Neural cell (in vitro differentiated cells): ENCODE measurements around the gene CMTM3. TPM values are rescaled to one million over a fixed set of nuclear protein-coding genes. Genes with fewer than 3 reads are reported as not detected.

ENCODE experiments used
- H2AFZ ChIP-seq: fragments of 200-600, 300-800 bp; sonication (generic), shearing (Covaris generic); 2 replicates; pipeline ENCODE4 v1.6.0; 2014; ENCODE audit warnings: low read depth, mild to moderate bottlenecking, antibody characterized with exemption, low read length, moderate library complexity
- H3F3A ChIP-seq: fragments of 200-600 bp; shearing (Covaris generic); 2 replicates; pipeline ENCODE4 v1.6.1; 2016; ENCODE audit warnings: mild to moderate bottlenecking, moderate library complexity, mixed read lengths, antibody characterized with exemption, low read length; ENCODE audit not compliant: insufficient read depth, poor library complexity, severe bottlenecking
- H3K27ac ChIP-seq: fragments of 200-600, 300-800 bp; sonication (generic), shearing (Covaris generic); 2 replicates; pipeline ENCODE4 v1.5.1; 2014; ENCODE audit warnings: mild to moderate bottlenecking, low read length, moderate library complexity
- H3K27me3 ChIP-seq: fragments of 300-800, 200-600 bp; sonication (generic), shearing (Covaris generic); 2 replicates; pipeline ENCODE4 v1.6.0; 2014; ENCODE audit warnings: mild to moderate bottlenecking, low read depth, low read length, moderate library complexity; ENCODE audit not compliant: insufficient read depth
- H3K36me3 ChIP-seq: fragments of 300-800, 200-600 bp; sonication (generic), shearing (Covaris generic); 2 replicates; pipeline ENCODE4 v1.5.1; 2014; ENCODE audit warnings: mild to moderate bottlenecking, antibody characterized with exemption, low read length, moderate library complexity; ENCODE audit not compliant: insufficient read depth
- H3K4me2 ChIP-seq: fragments of 300-800, 200-600 bp; sonication (generic), shearing (Covaris generic); 2 replicates; pipeline ENCODE4 v1.6.0; 2014; ENCODE audit warnings: mild to moderate bottlenecking, low read length
- H3K4me3 ChIP-seq: fragments of 300-800, 200-600 bp; sonication (generic), shearing (Covaris generic); 2 replicates; pipeline ENCODE4 v1.5.1; 2014; ENCODE audit warnings: mild to moderate bottlenecking, low read length, moderate library complexity
- H3K79me2 ChIP-seq: fragments of 200-600 bp; shearing (Covaris generic); replicated peaks from 2 replicates; pipeline ENCODE4 v1.6.0; 2014; ENCODE audit warnings: mild to moderate bottlenecking, low read length, moderate library complexity; ENCODE audit not compliant: insufficient read depth
- H3K9ac ChIP-seq: fragments of 300-800, 200-600 bp; sonication (generic), shearing (Covaris generic); 2 replicates; pipeline ENCODE4 v1.6.1; 2016; ENCODE audit warnings: mild to moderate bottlenecking, low read length, mixed read lengths
- H3K9me2 ChIP-seq: fragments of 200-600 bp; shearing (Covaris generic); 2 replicates; pipeline ENCODE4 v1.6.1; 2016; ENCODE audit warnings: mild to moderate bottlenecking, low read length, mixed read lengths; ENCODE audit not compliant: insufficient read depth
- H3K9me3 ChIP-seq: fragments of 200-600, 300-800 bp; sonication (generic), shearing (Covaris generic); 2 replicates; pipeline ENCODE4 v1.6.1; 2016; ENCODE audit warnings: mild to moderate bottlenecking, mixed run types, low read length, moderate library complexity, mixed read lengths
- H4K20me1 ChIP-seq: fragments of 200-600 bp; shearing (Covaris generic); 2 replicates; pipeline ENCODE4 v1.6.1; 2016; ENCODE audit warnings: mild to moderate bottlenecking, mixed run types; ENCODE audit not compliant: insufficient read depth
- CTCF ChIP-seq: fragments of 450-650 bp; IDR thresholded peaks from 2 replicates; pipeline ENCODE4 v1.5.1; 2014; ENCODE audit warnings: antibody characterized with exemption, mild to moderate bottlenecking, moderate library complexity; ENCODE audit not compliant: poor library complexity, severe bottlenecking
- EP300 ChIP-seq: fragments of 450-650 bp; conservative IDR thresholded peaks from 2 replicates; pipeline ENCODE4 v1.6.1; 2014; ENCODE audit warnings: antibody characterized with exemption, mild to moderate bottlenecking, moderate library complexity; ENCODE audit not compliant: poor library complexity, severe bottlenecking
- EZH2 ChIP-seq: fragments of 200-600, 300-800 bp; shearing (Covaris generic), sonication (generic); IDR thresholded peaks from 2 replicates; pipeline ENCODE4 v1.6.1; 2014; ENCODE audit warnings: antibody characterized with exemption, low read length, borderline replicate concordance, mild to moderate bottlenecking; ENCODE audit not compliant: insufficient read depth, poor library complexity, severe bottlenecking
- MXI1 ChIP-seq: fragments of 450-650 bp; conservative IDR thresholded peaks from 2 replicates; pipeline ENCODE4 v1.6.1; 2014; ENCODE audit warnings: antibody characterized with exemption, mild to moderate bottlenecking; ENCODE audit not compliant: poor library complexity, severe bottlenecking
- POLR2AphosphoS5 ChIP-seq: IDR thresholded peaks from 2 replicates; pipeline ENCODE4 v1.6.1; 2012
- RAD21 ChIP-seq: fragments of 450-650 bp; conservative IDR thresholded peaks from 2 replicates; pipeline ENCODE4 v1.6.1; 2014; ENCODE audit warnings: antibody characterized with exemption, mild to moderate bottlenecking, moderate library complexity
- SMC3 ChIP-seq: fragments of 450-650 bp; conservative IDR thresholded peaks from 2 replicates; pipeline ENCODE4 v1.6.1; 2014; ENCODE audit warnings: antibody characterized with exemption, mild to moderate bottlenecking, moderate library complexity; ENCODE audit not compliant: poor library complexity
- TAF1 ChIP-seq: IDR thresholded peaks from 2 replicates; pipeline ENCODE4 v1.6.1; 2012; ENCODE audit warnings: low read depth
- polyA plus RNA-seq: library from polyadenylated mRNA; depleted of rRNA; stranded (reverse); fragments of >200 nt; gene quantifications from 2 replicates; pipeline ENCODE4 v1.2.3, GENCODE V29; 2014
- TF ChIP-seq, protein P1 (sequence below): IDR thresholded peaks from 2 replicates; pipeline ENCODE4 v1.6.1; 2012; ENCODE audit warnings: borderline replicate concordance

CMTM3 gene
- polyA plus RNA-seq, 1 donor from 2014 or later, result 7.7 TPM

DNA sequence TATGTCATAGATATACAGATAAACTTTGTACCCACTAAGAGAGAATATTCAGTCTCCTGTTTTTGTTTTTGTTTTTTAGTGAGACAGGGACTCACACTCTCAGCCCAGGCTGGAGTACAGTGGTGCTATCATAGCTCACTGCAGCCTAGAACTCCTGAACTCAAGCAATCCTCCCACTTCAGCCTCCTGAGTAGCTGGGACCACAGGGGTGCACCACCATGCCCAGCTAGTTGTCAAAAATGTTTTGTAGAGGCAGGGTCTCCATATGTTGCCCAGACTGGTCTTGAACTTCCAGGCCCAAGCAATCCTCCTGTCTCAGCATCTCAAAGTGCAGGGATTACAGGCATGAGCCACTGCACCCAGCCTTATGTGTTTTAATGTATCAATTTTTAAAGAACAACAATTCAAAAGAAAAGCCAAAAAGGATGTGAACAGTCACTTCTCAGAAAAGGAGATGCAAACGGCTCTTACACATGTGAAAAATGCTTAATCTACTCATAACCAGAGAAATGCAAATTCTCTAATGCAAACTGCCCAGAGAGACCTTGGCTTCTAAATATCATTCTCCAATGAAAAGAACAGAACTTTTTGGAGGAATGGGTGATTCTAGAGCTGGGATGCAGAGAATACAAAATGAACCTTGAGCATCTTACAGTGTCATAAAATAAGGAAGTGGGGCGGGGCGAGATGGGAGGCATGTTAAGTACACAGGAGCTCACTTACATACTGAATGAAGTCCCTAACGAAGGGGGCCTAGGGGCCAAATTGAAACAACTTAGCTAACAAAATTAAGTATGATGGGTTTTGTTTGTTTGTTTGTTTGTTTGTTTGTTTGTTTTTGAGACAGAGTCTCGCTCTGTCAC is 7.3 kb upstream of the CMTM3 start:
- Histone ChIP-seq H4K20me1 (no peaks in the 10 kb centered on the region), H3K9ac (no peak overlapping the region)

DNA sequence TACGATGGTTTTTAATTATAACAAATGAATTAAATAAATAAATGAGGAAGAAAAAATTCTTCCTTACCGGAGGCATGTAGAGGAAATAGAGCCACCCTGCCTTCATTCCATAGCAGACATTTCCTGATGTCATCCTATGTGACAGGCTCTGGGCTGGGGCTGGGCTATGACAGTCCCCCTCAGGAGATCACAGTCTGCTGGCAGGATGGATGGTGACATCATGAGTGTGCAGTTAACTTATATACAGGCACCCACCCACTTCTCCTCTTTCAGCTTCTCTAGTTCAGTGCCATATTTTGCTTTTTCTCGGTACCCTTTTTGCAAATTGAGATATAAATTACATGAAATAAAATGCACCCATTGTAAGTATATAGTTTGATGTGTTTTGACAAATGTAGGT is 6.4 kb upstream of the CMTM3 start:
- Histone ChIP-seq H3K9me3 (no peaks in the 10 kb centered on the region), H3K9ac (no peak overlapping the region), H3K9me2 (no peaks in the 10 kb centered on the region), H3K4me2 (no peak overlapping the region), H2AFZ (no peak overlapping the region), H3F3A (no peaks in the 10 kb centered on the region), H3K27me3 (no peaks in the 10 kb centered on the region), H4K20me1 (no peaks in the 10 kb centered on the region), H3K79me2 (no peaks in the 10 kb centered on the region), H3K27ac (no peak overlapping the region), H3K4me3 (no peak overlapping the region), H3K36me3 (no peaks in the 10 kb centered on the region)
- TF ChIP-seq EZH2 (no peak), CTCF (no peak), RAD21 (no peak), POLR2AphosphoS5 (no peak), TAF1 (no peak), EP300 (no peak), SMC3 (no peak), MXI1 (no peak)
- TF ChIP-seq, protein P1, sequence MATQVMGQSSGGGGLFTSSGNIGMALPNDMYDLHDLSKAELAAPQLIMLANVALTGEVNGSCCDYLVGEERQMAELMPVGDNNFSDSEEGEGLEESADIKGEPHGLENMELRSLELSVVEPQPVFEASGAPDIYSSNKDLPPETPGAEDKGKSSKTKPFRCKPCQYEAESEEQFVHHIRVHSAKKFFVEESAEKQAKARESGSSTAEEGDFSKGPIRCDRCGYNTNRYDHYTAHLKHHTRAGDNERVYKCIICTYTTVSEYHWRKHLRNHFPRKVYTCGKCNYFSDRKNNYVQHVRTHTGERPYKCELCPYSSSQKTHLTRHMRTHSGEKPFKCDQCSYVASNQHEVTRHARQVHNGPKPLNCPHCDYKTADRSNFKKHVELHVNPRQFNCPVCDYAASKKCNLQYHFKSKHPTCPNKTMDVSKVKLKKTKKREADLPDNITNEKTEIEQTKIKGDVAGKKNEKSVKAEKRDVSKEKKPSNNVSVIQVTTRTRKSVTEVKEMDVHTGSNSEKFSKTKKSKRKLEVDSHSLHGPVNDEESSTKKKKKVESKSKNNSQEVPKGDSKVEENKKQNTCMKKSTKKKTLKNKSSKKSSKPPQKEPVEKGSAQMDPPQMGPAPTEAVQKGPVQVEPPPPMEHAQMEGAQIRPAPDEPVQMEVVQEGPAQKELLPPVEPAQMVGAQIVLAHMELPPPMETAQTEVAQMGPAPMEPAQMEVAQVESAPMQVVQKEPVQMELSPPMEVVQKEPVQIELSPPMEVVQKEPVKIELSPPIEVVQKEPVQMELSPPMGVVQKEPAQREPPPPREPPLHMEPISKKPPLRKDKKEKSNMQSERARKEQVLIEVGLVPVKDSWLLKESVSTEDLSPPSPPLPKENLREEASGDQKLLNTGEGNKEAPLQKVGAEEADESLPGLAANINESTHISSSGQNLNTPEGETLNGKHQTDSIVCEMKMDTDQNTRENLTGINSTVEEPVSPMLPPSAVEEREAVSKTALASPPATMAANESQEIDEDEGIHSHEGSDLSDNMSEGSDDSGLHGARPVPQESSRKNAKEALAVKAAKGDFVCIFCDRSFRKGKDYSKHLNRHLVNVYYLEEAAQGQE, result no peak

More for the DNA sequence above, 7.3 kb upstream of the CMTM3 start:
- Histone ChIP-seq H3K9me3 (no peaks in the 10 kb centered on the region), H3K79me2 (no peaks in the 10 kb centered on the region), H3K27ac (no peak overlapping the region), H2AFZ (no peak overlapping the region), H3K4me2 (no peak overlapping the region), H3K9me2 (no peaks in the 10 kb centered on the region), H3K4me3 (no peak overlapping the region), H3K36me3 (no peaks in the 10 kb centered on the region), H3F3A (no peaks in the 10 kb centered on the region), H3K27me3 (no peaks in the 10 kb centered on the region)
- no peak for TF ChIP-seq RAD21
- TF ChIP-seq, protein P1, result no peak
- TF ChIP-seq EP300, result no peak
- no peak for TF ChIP-seq TAF1
- no peak for TF ChIP-seq POLR2AphosphoS5
- TF ChIP-seq SMC3, result no peak
- TF ChIP-seq MXI1, result no peak
